ENCODE measurements around the gene SPINK8.
"Not testable (repeated sequence)": the region's sequence is repeated elsewhere in the genome, so short reads cannot be mapped to it uniquely, and the experiment has no call there.

SPINK8 gene

DNA sequence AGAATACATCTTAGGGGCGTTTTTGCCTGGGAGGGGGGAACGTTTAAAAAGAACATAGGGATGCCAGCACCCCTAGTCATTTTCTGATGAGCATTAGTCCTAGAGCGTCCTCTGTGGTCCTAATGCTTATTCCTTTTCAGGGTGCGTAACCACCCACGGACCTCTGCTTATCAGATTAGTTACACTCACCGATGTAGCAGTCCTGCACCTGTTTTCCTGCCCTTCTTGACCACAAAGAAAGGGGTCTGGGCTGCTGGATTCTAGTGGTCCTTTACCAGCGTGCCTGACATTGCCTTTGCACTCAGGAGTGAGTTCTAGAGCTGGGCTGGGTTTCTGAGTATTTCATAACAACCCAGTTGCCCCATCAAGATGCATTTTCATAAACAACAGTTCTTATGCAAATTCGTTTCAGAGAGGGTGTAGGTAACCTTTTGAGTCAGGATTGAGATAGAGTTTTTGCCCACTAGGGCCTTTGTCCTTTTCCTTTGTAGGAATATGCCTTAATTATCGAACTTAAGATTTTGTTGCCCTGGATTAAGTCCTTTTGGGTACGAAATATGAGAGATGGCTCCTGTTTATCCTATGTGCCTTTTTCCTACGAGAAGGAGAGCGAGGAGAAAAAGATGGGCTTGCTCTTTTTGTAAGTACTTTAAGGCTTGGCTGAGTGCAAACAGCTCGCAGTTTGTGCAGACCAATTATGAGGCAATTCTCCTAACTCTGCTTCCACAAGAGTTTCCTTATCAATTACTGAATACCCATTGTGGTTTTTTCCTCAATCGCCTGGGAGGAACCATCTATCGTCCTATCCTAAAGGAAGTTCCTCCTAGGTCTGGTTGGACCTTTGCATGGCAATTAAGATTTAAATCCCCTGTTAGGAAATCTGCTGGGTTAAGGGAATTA is at the start of gene SPINK8:
Gene SPINK8, minus strand, starts transcription at position 316 of the 900 bp plus-strand sequence. CDS start 5,320 bp downstream, outside the sequence.
- DNase-seq (ENCODE audit: low spot score), result not testable (repeated sequence)

DNA sequence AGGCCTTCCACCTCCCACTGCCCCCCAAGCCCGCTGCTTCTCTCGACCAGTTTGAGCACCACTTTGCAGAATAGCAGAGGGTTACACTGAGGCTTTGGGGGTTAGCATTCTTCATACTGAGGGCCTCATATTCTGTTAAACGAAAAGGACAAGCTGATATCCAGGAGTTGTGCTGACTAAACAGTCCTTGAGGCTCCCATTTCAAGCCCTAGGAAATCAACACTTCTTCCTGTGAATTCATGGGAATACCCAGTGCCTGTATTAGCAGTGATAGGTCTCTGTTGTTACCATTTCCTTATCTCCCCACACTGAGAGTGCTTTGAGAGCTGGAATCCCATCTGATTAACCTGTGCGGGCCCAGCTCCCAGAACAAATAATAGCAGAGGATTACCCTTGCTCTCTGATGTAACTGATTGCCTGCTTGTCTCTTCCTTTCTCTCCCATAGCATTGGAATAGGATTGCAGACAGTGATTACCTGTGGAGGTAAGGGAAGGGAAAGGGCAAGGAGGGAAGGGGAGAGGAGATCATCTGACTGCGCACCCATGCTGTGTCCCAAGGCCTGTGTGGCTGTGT is 39.5 kb upstream of the SPINK8 start:
- no peak for DNase-seq (ENCODE audit: low spot score)

DNA sequence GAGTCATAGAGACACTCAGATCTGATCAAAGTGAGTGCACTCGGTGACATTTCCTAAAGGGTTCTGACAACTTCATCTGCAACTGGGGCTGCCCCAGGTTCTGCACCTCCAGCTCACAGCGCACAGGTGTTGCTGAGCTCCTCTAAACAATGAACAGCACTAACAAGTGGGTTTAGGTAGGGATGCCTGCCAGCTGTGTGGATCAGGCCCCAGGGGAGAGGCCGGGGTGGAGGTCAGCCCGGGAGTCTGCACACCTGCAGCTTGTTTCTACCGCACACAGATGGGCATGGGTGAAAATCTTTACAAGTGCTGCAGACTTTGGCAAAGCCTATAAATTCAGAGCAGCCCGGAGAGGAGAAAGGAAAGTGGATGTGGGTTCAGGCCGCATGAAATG is 38.9 kb upstream of the SPINK8 start:
- DNase-seq (ENCODE audit: low spot score), result no peak

DNA sequence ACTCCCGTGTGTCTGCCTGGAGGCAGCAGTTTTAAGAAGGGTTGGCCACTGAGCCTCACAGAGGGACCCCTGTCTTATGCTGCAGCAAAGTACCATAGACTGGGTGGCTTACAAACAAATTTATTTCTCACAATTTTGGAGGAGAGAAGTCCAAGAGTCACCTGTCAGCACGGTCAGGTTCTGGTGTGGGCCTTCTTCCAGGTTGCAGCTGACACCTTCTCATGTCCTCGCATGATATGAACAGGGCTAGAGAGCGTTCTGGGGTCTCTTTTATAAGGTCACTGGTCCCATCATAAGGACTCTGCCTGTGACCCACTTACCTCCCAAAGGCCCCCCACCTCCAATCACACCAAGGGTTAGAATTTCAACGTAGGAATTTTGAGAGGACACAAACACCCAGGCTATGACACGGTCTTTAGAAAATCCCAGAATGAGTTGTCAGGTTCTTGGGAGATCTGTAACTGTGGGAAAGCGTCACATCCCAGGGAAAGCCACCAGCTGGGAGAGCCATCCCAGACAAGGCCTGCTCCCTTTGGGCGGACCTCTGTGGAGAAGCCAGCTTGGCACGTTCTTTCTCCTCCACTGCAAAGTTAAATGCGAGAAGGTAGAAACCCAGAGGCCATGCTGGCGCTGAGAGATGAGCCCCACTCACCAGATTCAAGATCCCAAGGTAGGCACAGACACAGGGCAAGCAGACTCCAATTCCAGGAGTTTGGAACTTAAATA is 38.4 kb upstream of the SPINK8 start, which contains the start of gene FBXW12:
Gene FBXW12, plus strand, starts transcription at position 569 of the 726 bp plus-strand sequence. CDS start 549 bp downstream, outside the sequence.
- no peak for DNase-seq (ENCODE audit: low spot score)

DNA sequence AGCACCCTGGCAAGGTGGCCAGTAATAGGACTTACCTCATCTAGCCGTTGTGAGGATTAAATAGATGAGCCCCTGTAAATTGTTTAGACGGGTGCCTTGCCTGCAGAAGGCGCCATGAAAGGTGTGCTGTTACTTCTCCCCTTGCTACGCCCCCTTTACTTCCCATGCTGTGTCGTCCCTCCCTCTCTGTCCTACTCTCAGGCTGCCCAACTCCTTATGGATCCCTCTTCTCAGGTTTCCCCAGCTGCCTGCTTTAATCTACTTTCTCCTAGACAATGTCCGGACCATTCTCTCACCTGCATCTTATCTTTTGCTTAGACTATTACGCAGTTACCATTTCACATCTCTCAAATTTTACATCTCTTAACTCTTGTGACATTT is 36.9 kb upstream of the SPINK8 start:
- DNase-seq (ENCODE audit: low spot score), result no peak

- DNase-seq (ENCODE audit: low spot score), result no peak
Observed at GRCh38 chr3:48369693-48370332, 36.4 kb upstream of the SPINK8 start.

DNA sequence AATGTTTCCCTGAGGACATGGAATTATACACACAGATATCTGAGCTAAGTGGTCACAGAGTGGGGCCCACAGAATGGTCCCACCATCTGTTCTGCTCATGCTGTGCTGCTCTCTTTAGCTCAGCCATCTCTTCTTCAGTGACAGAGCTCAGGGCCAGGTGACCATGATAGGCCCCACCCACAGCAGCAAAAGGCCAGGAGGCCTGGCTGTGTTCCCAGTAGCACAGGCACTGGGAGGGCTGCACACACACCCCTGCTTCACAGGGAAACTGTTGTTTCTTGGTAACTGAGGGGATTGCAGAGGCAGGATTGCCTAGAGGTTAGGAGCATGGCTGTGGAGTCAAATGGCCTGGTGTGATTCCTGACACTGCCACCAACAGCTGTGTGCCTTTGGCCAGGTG is 33.7 kb upstream of the SPINK8 start:
- no peak for DNase-seq (ENCODE audit: low spot score)

- no peak for DNase-seq (ENCODE audit: low spot score)
Observed at GRCh38 chr3:48364840-48365239, 31.4 kb upstream of the SPINK8 start.

GRCh38 chr3:48361928-48362327 is 28.5 kb upstream of the SPINK8 start:
- DNase-seq (ENCODE audit: low spot score), result no peak

DNA sequence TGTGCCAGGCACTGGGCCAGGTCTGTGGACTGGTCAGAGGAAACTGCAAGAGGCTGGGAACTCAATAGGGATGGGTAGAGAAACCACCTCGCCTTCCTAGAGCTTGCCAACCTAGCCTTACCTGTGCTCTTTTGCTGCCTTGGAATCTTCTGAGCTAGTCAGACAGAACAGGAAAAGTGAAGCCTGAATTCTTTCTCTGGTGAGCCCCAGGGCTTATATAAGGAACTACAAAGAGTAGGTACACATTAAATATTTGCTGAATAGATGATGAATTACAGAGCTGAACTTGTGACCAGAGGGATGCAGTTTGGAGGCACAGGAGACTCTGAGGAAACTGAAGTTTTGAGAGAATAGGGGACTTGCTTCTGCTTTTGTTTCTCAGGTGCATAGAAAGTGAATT is 23.0 kb upstream of the SPINK8 start:
- no peak for DNase-seq (ENCODE audit: low spot score)

- no peak for DNase-seq (ENCODE audit: low spot score)
Observed at GRCh38 chr3:48353987-48354386, 20.5 kb upstream of the SPINK8 start.

- no peak for DNase-seq (ENCODE audit: low spot score)
Observed at GRCh38 chr3:48352546-48352945, 19.1 kb upstream of the SPINK8 start.

GRCh38 chr3:48347500-48347899 is 14.0 kb upstream of the SPINK8 start:
- no peak for DNase-seq (ENCODE audit: low spot score)

- DNase-seq (ENCODE audit: low spot score), result no peak
Observed at GRCh38 chr3:48345946-48346572, 12.6 kb upstream of the SPINK8 start.

DNA sequence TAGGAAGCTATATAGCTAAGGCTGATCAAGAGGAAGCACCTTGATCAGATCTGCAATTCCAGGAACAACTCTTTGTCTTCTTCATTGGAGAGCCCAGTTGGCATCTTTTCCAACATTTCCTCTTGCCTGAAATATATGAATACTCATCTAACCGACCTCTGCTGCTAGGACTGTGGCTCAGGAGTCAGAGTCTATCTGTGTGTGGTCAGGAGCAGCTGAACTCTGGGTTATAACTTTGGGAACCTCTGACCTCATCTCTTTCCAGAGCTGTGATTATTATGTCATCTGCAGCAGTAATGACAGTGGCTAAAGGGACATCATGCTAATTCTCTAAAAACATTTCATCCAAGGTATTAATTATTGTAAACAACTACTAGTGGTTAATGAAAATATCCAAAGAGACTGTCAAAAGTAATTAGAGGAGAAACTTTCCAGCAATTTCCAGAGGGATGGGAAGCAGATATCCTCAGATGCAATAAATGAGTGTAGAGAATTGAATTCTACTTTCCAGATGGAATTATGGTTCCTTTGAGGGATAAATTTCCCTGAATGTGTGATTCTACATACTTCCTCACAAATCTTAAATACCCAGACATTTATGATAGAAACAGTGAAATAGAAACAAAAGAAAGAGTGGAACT is 11.5 kb upstream of the SPINK8 start:
- DNase-seq (ENCODE audit: low spot score), result no peak

GRCh38 chr3:48343432-48343831 is 10.0 kb upstream of the SPINK8 start:
- no peak for DNase-seq (ENCODE audit: low spot score)

GRCh38 chr3:48338635-48339034 is 5.2 kb upstream of the SPINK8 start:
- DNase-seq (ENCODE audit: low spot score), result no peak

DNA sequence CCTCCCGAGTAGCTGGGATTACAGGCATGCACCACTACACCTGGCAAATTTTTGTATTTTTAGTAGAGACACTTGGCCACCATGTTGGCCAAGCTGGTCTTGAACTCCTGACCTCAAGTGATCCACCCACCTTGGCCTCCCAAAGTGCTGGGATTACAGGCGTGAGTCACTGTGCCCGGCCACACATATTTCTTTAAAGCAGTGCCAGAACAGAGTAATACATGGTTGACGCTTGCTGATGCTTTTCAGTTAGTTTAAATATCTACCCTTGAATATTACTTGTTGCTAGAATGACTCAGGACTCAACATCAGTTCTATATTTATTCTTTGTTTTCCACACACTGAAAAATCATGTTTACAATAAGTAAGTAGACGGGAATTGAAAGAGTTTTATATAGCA is 4.1 kb upstream of the SPINK8 start:
- DNase-seq (ENCODE audit: low spot score), result not testable (repeated sequence)

DNA sequence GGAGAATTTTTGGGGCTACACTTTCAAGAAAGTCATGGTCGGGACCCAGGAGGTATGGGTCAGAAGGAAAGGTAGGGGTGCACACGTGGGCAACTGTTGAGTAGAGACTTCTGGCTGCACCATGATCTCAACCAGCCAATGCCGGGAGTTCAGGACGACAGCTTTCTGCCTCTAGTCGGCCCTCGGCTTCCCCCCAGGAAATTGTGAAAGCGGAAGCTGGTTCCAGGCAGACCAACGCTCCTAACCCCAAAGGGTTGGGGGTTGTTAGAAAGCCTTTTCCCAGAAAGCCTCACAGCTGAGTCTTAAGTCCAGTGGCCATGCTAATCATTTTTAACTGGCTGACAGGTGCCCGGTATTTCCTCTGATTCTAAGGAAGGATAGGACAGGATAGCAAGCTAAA is 1.8 kb upstream of the SPINK8 start:
- not testable (repeated sequence) for DNase-seq (ENCODE audit: low spot score)

- no peak for DNase-seq (ENCODE audit: low spot score)
Observed at GRCh38 chr3:48334605-48335004, 1.1 kb upstream of the SPINK8 start.

- DNase-seq (ENCODE audit: low spot score), result not testable (repeated sequence)
Observed at GRCh38 chr3:48331706-48332435, 1.6 kb downstream of the SPINK8 start.
